ENCODE results near the gene LGALS7B. TPM values are rescaled to one million over a fixed set of nuclear protein-coding genes. Genes with fewer than 3 reads are reported as not detected.

Gene LGALS7B
- total and polyA plus RNA-seq, 2 of the 8 experiments (the other 6 are each of a cell fraction or from before 2014, with no cell fraction given) = 3.6 TPM; not detected in 1

GRCh38 chr19:38744298-38744681, 44.7 kb upstream of the LGALS7B start, which contains the start of gene CAPN12:
Gene CAPN12 (minus strand): TSS chr19:38744474. CDS start chr19:38744165, 309 bp downstream.
- DNase-seq (ENCODE audit: low read depth in 1 of 2, low spot score in 2 of 2) = no peak

More at GRCh38 chr19:38744298-38744681, 44.7 kb upstream of the LGALS7B start, which contains the start of gene CAPN12:
- Histone ChIP-seq H3K4ac (replicated peaks; ENCODE audit: insufficient read length, low read depth, low read length) (no peak within 1 kb of the TSS), H3K23ac (ENCODE audit: insufficient read length) (no peak within 1 kb of the TSS), H3K79me1 (ENCODE audit: low read depth, low read length) (no peaks in the 10 kb centered on the region), H3K18ac (ENCODE audit: extremely low read depth, low read length) (no peak within 1 kb of the TSS), H4K5ac (ENCODE audit: insufficient read length, low read depth, low read length) (no peak within 1 kb of the TSS), H2BK20ac (ENCODE audit: low read length) (no peak within 1 kb of the TSS), H3K9ac (replicated peaks in 1 of 4; ENCODE audit: extremely low read depth in 1 of 4, low read depth in 3 of 4, low read length in 3 of 4) (no peak within 1 kb of the TSS), H2AFZ (ENCODE audit: low read length) (no peak within 1 kb of the TSS), H3K14ac (ENCODE audit: insufficient read length) (no peak within 1 kb of the TSS), H2BK120ac (replicated peaks; ENCODE audit: low read depth, low read length) (no peak within 1 kb of the TSS), H4K8ac (ENCODE audit: extremely low read depth, insufficient read depth, low read length) (peak within 1 kb of the TSS; percentile 65), H3K27me3 (replicated peaks in 1 of 4; ENCODE audit: control insufficient read depth in 3 of 4, extremely low read depth in 1 of 4, insufficient read depth in 3 of 4, low read length in 3 of 4) (0 out of 7 replicates have a peak, but pooled peaks cover 0 to 4% (median 0%) of the 10 kb centered on the region in 4 experiments), H4K20me1 (replicated peaks in 1 of 2; ENCODE audit: control insufficient read depth in 1 of 2, insufficient read depth in 2 of 2, low read length in 2 of 2) (no peaks in the 10 kb centered on the region), H3K23me2 (ENCODE audit: low read depth, low read length) (no peaks in the 10 kb centered on the region), H3K27ac (ENCODE audit: low read depth, low read length) (no peak within 1 kb of the TSS), H3K9me3 (ENCODE audit: insufficient read depth in 2 of 2, low read depth in 1 of 2, low read length in 1 of 2) (no peaks in the 10 kb centered on the region), H2BK15ac (ENCODE audit: low read length) (no peak within 1 kb of the TSS), H2AK5ac (ENCODE audit: low read depth, low read length) (no peak within 1 kb of the TSS), H3K56ac (replicated peaks; ENCODE audit: insufficient read length, low read depth, low read length) (no peak within 1 kb of the TSS), H2BK12ac (ENCODE audit: low read depth, low read length) (no peak within 1 kb of the TSS), H3K36me3 (ENCODE audit: control insufficient read depth in 2 of 4, insufficient read depth in 4 of 4, low read length in 3 of 4) (no peaks in the 10 kb centered on the region), H3K4me1 (replicated peaks in 1 of 4; ENCODE audit: control insufficient read depth in 3 of 4, insufficient read depth in 4 of 4, low read length in 3 of 4) (no peaks in the 10 kb centered on the region; a peak in 1 of 7 replicates), H3K4me3 (ENCODE audit: extremely low read depth in 1 of 4, insufficient read depth in 2 of 4, low read depth in 3 of 4, low read length in 4 of 4) (no peak within 1 kb of the TSS), H3K4me2 (ENCODE audit: insufficient read depth in 1 of 2, low read depth in 2 of 2, low read length in 2 of 2) (no peak within 1 kb of the TSS), H3K79me2 (ENCODE audit: control insufficient read depth in 1 of 2, insufficient read depth in 2 of 2, low read length in 2 of 2) (no peaks in the 10 kb centered on the region), H4K91ac (replicated peaks; ENCODE audit: insufficient read length, low read length) (peak within 1 kb of the TSS; percentile 40), H2BK5ac (ENCODE audit: low read depth, low read length) (no peak within 1 kb of the TSS)
- WGBS, 2 experiments (ENCODE audit: extremely low coverage in 1 of 2, insufficient coverage in 1 of 2, insufficient read length in 1 of 2, insufficient replicate concordance in 2 of 2, low coverage in 1 of 2, low lambda C conversion rate in 2 of 2, missing lambda C conversion rate in 1 of 2) = 79% methylated on average over 8 of the region's 10 CpGs; no CpG with 5 or more reads in 1 of the 2 experiments
- ChIA-PET CTCF (ENCODE audit: partially characterized antibody) (interaction anchor here (0.8 to 1.6 kb wide), 2 partner anchors 25 to 125 kb away, joined by 3 to 4 read pairs; no protein-coding TSS in a partner anchor), POLR2A (ENCODE audit: partially characterized antibody) (interaction anchor here (0.6 to 1.6 kb wide), 7 partner anchors 62 to 223 kb away, joined by 3 to 5 read pairs (median 3); partner anchors contain the start of gene HNRNPL)
- TF ChIP-seq RFX5 (IDR thresholded peaks at IDR 0.05; ENCODE audit: borderline replicate concordance, low read depth, low read length) (no peak), KDM1A (IDR thresholded peaks at IDR 0.05; ENCODE audit: borderline replicate concordance, low read length) (peak; percentile 89), SIRT6 (IDR thresholded peaks at IDR 0.05; ENCODE audit: low read length) (no peak), POU5F1 (IDR thresholded peaks at IDR 0.05; ENCODE audit: low read depth, low read length) (no peak), KDM5A (IDR thresholded peaks at IDR 0.05; ENCODE audit: low read length) (no peak), TAF1 (IDR thresholded peaks at IDR 0.05; ENCODE audit: low read depth, low read length) (no peak), TEAD4 (IDR thresholded peaks at IDR 0.05; ENCODE audit: low read depth, low read length) (no peak)
- FAIRE-seq = no peak
